ENCODE results near the gene GNG8. TPM values are rescaled to one million over a fixed set of nuclear protein-coding genes. Genes with fewer than 3 reads are reported as not detected.

Gene GNG8
- total and polyA plus RNA-seq, 10 of the 15 experiments (the other 5 are each of a cell fraction or from before 2014, with no cell fraction given) = 1.2 to 6.6 (median 2.7) TPM; not detected in 6

DNA sequence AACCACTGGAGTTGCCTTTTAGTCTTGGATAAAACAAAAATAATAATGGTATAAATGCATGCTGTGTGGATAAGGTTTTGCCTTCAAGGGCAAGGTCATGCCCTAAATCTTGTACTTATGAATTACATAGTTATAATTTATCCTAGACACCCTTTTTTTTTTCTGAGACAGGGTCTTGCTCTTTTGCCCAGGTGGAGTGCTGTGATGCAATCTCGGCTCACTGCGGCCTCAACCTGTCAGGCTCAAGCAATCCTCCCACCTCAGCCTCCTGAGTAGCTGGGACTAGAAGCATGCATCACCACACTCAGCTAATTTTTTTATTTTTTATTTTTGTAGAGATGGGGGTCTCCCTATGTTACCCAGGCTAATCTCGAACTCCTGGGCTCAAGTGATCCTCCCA, 32.7 kb upstream of the GNG8 start:
- ATAC-seq = no peak
- no peak for FAIRE-seq
- no peak overlapping the region for H2AFZ ChIP-seq (ENCODE audit: control insufficient read depth, low read depth, low read length)
- TF ChIP-seq ZNF207 (IDR thresholded peaks at IDR 0.05; ENCODE audit: borderline replicate concordance) (no peak), CREM (IDR thresholded peaks at IDR 0.05; ENCODE audit: low read depth) (no peak), BMI1 (IDR thresholded peaks at IDR 0.05; ENCODE audit: borderline replicate concordance) (no peak), WRNIP1 (IDR thresholded peaks at IDR 0.05; ENCODE audit: borderline replicate concordance, low read depth, low read length) (no peak), TBL1XR1 (IDR thresholded peaks at IDR 0.05; ENCODE audit: low read depth, low read length) (no peak), SUPT20H (IDR thresholded peaks at IDR 0.05; ENCODE audit: borderline replicate concordance, control insufficient read depth, low read depth, low read length) (no peak), NR2F1 (conservative IDR thresholded peaks at IDR 0.05) (no peak), YY1 (IDR thresholded peaks at IDR 0.05; ENCODE audit: low read depth, low read length) (no peak), NR2C1 (IDR thresholded peaks at IDR 0.05) (no peak), EGR1 (IDR thresholded peaks at IDR 0.05; ENCODE audit: borderline replicate concordance in 1 of 2, low read depth in 2 of 2, low read length in 2 of 2) (no peak), ATF7 (IDR thresholded peaks at IDR 0.05; ENCODE audit: low read depth) (no peak), CBX3 (IDR thresholded peaks at IDR 0.05; ENCODE audit: borderline replicate concordance, low read depth) (no peak), NR2C2 (IDR thresholded peaks at IDR 0.05; ENCODE audit: borderline replicate concordance, control insufficient read depth, insufficient read length, low read depth) (no peak), NFYB (IDR thresholded peaks at IDR 0.05; ENCODE audit: insufficient read depth, low read depth, low read length) (no peak), POU2F2 (IDR thresholded peaks at IDR 0.05; ENCODE audit: borderline replicate concordance, low read depth, low read length) (no peak), MXI1 (IDR thresholded peaks at IDR 0.05; ENCODE audit: low read depth, low read length) (no peak)
- TF ChIP-seq, protein P1, sequence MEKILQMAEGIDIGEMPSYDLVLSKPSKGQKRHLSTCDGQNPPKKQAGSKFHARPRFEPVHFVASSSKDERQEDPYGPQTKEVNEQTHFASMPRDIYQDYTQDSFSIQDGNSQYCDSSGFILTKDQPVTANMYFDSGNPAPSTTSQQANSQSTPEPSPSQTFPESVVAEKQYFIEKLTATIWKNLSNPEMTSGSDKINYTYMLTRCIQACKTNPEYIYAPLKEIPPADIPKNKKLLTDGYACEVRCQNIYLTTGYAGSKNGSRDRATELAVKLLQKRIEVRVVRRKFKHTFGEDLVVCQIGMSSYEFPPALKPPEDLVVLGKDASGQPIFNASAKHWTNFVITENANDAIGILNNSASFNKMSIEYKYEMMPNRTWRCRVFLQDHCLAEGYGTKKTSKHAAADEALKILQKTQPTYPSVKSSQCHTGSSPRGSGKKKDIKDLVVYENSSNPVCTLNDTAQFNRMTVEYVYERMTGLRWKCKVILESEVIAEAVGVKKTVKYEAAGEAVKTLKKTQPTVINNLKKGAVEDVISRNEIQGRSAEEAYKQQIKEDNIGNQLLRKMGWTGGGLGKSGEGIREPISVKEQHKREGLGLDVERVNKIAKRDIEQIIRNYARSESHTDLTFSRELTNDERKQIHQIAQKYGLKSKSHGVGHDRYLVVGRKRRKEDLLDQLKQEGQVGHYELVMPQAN (conservative IDR thresholded peaks at IDR 0.05) = no peak
- ChIA-PET CTCF (no interaction called here), POLR2A (no interaction called here), SMC1A (ENCODE audit: uncharacterized antibody, unreplicated experiment) (no interaction called here), RAD21 (ENCODE audit: unreplicated experiment) (no interaction called here)
- in situ Hi-C loops (cut with MboI) = loop anchor here (5.0 kb wide), 1 partner anchor 136 kb away; no protein-coding TSS in a partner anchor
- H3K36me3 ChIP-seq (ENCODE audit: control insufficient read depth in 2 of 2, insufficient read depth in 2 of 2, low read length in 1 of 2) = peaks cover 0 to 3% of the 10 kb centered on the region in 2 experiments; a peak in 2 of 4 replicates
- H3K4me1 ChIP-seq (ENCODE audit: control insufficient read depth, insufficient read depth, low read length) = no peaks in the 10 kb centered on the region
- WGBS (ENCODE audit: insufficient coverage, insufficient replicate concordance, low lambda C conversion rate, missing lambda C conversion rate) = 65% methylated on average over 3 of the region's 3 CpGs
- no peaks in the 10 kb centered on the region for H3K9me3 ChIP-seq (replicated peaks; ENCODE audit: control insufficient read depth, insufficient read depth, low read length)
- no peaks in the 10 kb centered on the region for H3K27me3 ChIP-seq (replicated peaks in 1 of 2; ENCODE audit: control insufficient read depth in 2 of 2, insufficient read depth in 2 of 2, low read length in 1 of 2)
- no TSS peak for BruUV-seq (replicated peaks)
- no peak for DNase-seq (ENCODE audit: low read depth, low spot score)
- H3K4me3 ChIP-seq = no peak overlapping the region
- intact Hi-C loops (cut with micrococcal nuclease; ENCODE audit: unreplicated experiment) = no loop called here
- no peak overlapping the region for H3K4me2 ChIP-seq (ENCODE audit: control insufficient read depth, insufficient read depth)
- H3K27ac ChIP-seq (ENCODE audit: control insufficient read depth, insufficient read depth) = no peak overlapping the region
- no peak overlapping the region for H3K9ac ChIP-seq (ENCODE audit: control insufficient read depth, insufficient read depth, low read length)
- H3K79me2 ChIP-seq (ENCODE audit: control insufficient read depth, insufficient read depth, low read length) = no peaks in the 10 kb centered on the region
- no peaks in the 10 kb centered on the region for H4K20me1 ChIP-seq (ENCODE audit: control insufficient read depth, insufficient read depth)
